IMR-90 (cell line): ENCODE data around the gene SYDE2. TPM values are rescaled to one million over a fixed set of nuclear protein-coding genes. Genes with fewer than 3 reads are reported as not detected.

Experiments used
- ATAC-seq: fragments of 200-7000 bp; cut with Tn5 transposase; 2 replicates; pipeline ENCODE4 v1.9.1; 2020; ENCODE audit warnings: low read depth, mild to moderate bottlenecking, moderate library complexity
- BruUV-seq: library from RNA; stranded (reverse); fragments of 400-500 nt; replicated peaks from 2 replicates; lab custom pipeline; 2021; lab: Mats Ljungman, UMichigan
- CTCF ChIA-PET: fragments of 300-600 bp; formaldehyde crosslinking; extraction: SDS; loops from one replicate; lab custom pipeline; 2021; ENCODE audit warnings: antibody characterized with exemption; lab: Yijun Ruan, JAX
- POLR2A ChIA-PET: fragments of 300-600 bp; sonication (Branson Sonifier 250); formaldehyde crosslinking; loops from one replicate; lab custom pipeline; 2022; ENCODE audit warnings: antibody characterized with exemption; ENCODE audit not compliant: unreplicated experiment; lab: Charles Lee
- DNase-seq: peaks from one replicate; pipeline ENCODE4 v3.0.0; 2013
- H2AFZ ChIP-seq: replicated peaks from 2 replicates; pipeline ENCODE3; 2013; ENCODE audit warnings: low read length, mild to moderate bottlenecking; ENCODE audit not compliant: poor library complexity
- H2AK5ac ChIP-seq: 2 replicates; pipeline ENCODE4 v1.6.1; 2013; ENCODE audit warnings: low read depth, low read length, inconsistent platforms
- H2AK9ac ChIP-seq: replicated peaks from 2 replicates; pipeline ENCODE3; 2013; ENCODE audit warnings: mild to moderate bottlenecking, low read depth, low read length, moderate library complexity; ENCODE audit not compliant: poor library complexity
- H2BK120ac ChIP-seq: 2 replicates; pipeline ENCODE4 v1.6.1; 2013; ENCODE audit warnings: low read depth, low read length, inconsistent platforms
- H2BK15ac ChIP-seq: 3 replicates; pipeline ENCODE4 v1.6.1; 2013; ENCODE audit warnings: low read depth, low read length, inconsistent platforms
- H2BK20ac ChIP-seq: 2 replicates; pipeline ENCODE4 v1.6.1; 2013; ENCODE audit warnings: low read depth, mild to moderate bottlenecking, inconsistent platforms, low read length, moderate library complexity
- H2BK5ac ChIP-seq: 2 replicates; pipeline ENCODE4 v1.6.1; 2013; ENCODE audit warnings: mild to moderate bottlenecking, low read depth, low read length, inconsistent platforms; ENCODE audit not compliant: poor library complexity, severe bottlenecking
- H3K14ac ChIP-seq: replicated peaks from 2 replicates; pipeline ENCODE4 v1.6.1; 2013; ENCODE audit warnings: low read depth, low read length, inconsistent platforms
- H3K18ac ChIP-seq: 2 replicates; pipeline ENCODE4 v1.6.1; 2013; ENCODE audit warnings: low read depth, low read length, control low read depth
- H3K23ac ChIP-seq: 2 replicates; pipeline ENCODE4 v1.6.1; 2013; ENCODE audit warnings: low read depth, low read length, inconsistent platforms
- H3K27ac ChIP-seq: 2 replicates; pipeline ENCODE4 v1.5.1; 2013; ENCODE audit warnings: mild to moderate bottlenecking, control low read depth, low read length; ENCODE audit not compliant: insufficient read depth
- H3K27me3 ChIP-seq: 2 replicates; pipeline ENCODE4 v1.6.1; 2013; ENCODE audit warnings: low read length; ENCODE audit not compliant: control insufficient read depth, insufficient read depth
- H3K36me3 ChIP-seq: 2 replicates; pipeline ENCODE4 v1.6.1; 2013; ENCODE audit warnings: low read length, mixed read lengths; ENCODE audit not compliant: control insufficient read depth, insufficient read depth
- H3K4ac ChIP-seq: 2 replicates; pipeline ENCODE4 v1.6.1; 2013; ENCODE audit warnings: low read depth, low read length, inconsistent platforms
- H3K4me1 ChIP-seq: 2 replicates; pipeline ENCODE4 v1.6.1; 2013; ENCODE audit warnings: low read length, mixed read lengths; ENCODE audit not compliant: control insufficient read depth, insufficient read depth
- H3K4me2 ChIP-seq: 2 replicates; pipeline ENCODE4 v1.6.1; 2013; ENCODE audit warnings: low read depth, mild to moderate bottlenecking, control low read depth, low read length, moderate library complexity
- H3K4me3 ChIP-seq: 2 replicates; pipeline ENCODE4 v1.5.1; 2013; ENCODE audit warnings: low read depth, mild to moderate bottlenecking, control low read depth, low read length, moderate library complexity; ENCODE audit not compliant: insufficient read depth
- H3K56ac ChIP-seq: 2 replicates; pipeline ENCODE4 v1.6.1; 2013; ENCODE audit warnings: low read length, inconsistent platforms; ENCODE audit not compliant: insufficient read depth; ENCODE audit errors: extremely low read depth
- H3K79me1 ChIP-seq, 2 experiments: 2 replicates each; pipeline ENCODE4 v1.6.1; 2013; ENCODE audit warnings: low read length in 2 of 2, inconsistent platforms in 1 of 2, low read depth in 1 of 2
- H3K9ac ChIP-seq: 2 replicates; pipeline ENCODE4 v1.6.1; 2013; ENCODE audit warnings: low read depth, low read length, control low read depth
- H3K9me1 ChIP-seq: 2 replicates; pipeline ENCODE4 v1.6.1; 2013; ENCODE audit warnings: low read length, inconsistent platforms; ENCODE audit not compliant: insufficient read depth
- H3K9me3 ChIP-seq: 2 replicates; pipeline ENCODE4 v1.6.1; 2013; ENCODE audit warnings: low read length; ENCODE audit not compliant: control insufficient read depth, insufficient read depth
- H4K20me1 ChIP-seq: 2 replicates; pipeline ENCODE4 v1.6.1; 2013; ENCODE audit warnings: low read length, inconsistent platforms; ENCODE audit not compliant: insufficient read depth
- H4K5ac ChIP-seq: 2 replicates; pipeline ENCODE4 v1.6.1; 2013; ENCODE audit warnings: mild to moderate bottlenecking, low read depth, low read length, control low read depth
- H4K8ac ChIP-seq, 2 experiments: 2 replicates each; pipeline ENCODE4 v1.6.1; 2013; ENCODE audit warnings: low read depth in 2 of 2, low read length in 2 of 2, control low read depth in 1 of 2, inconsistent platforms in 1 of 2
- H4K91ac ChIP-seq: 2 replicates; pipeline ENCODE4 v1.6.1; 2013; ENCODE audit warnings: low read depth, low read length, inconsistent platforms; ENCODE audit not compliant: insufficient read depth
- BHLHE40 ChIP-seq: fragments of 150-350 bp; IDR thresholded peaks from 2 replicates; pipeline ENCODE4 v1.6.1; 2016; ENCODE audit warnings: mild to moderate bottlenecking, low read depth, low read length
- CHD1 ChIP-seq: IDR thresholded peaks from 2 replicates; pipeline ENCODE4 v1.6.1; 2012; ENCODE audit warnings: low read depth, low read length, improper control_type of control experiment
- CTCF ChIP-seq: conservative IDR thresholded peaks from 2 replicates; pipeline ENCODE4 v1.5.1; 2012; ENCODE audit warnings: mild to moderate bottlenecking, low read depth, low read length, improper control_type of control experiment
- ELK1 ChIP-seq: fragments of 150-350 bp; IDR thresholded peaks from 2 replicates; pipeline ENCODE4 v1.6.1; 2016; ENCODE audit warnings: low read depth, mild to moderate bottlenecking, low read length, moderate library complexity, borderline replicate concordance
- FOS ChIP-seq: fragments of 150-350 bp; IDR thresholded peaks from 2 replicates; pipeline ENCODE4 v1.6.1; 2016; ENCODE audit warnings: low read depth, low read length
- MAZ ChIP-seq: IDR thresholded peaks from 2 replicates; pipeline ENCODE4 v1.6.1; 2012; ENCODE audit warnings: low read depth, mild to moderate bottlenecking, low read length, improper control_type of control experiment, moderate library complexity, borderline replicate concordance
- MXI1 ChIP-seq: IDR thresholded peaks from 2 replicates; pipeline ENCODE4 v1.6.1; 2012; ENCODE audit warnings: low read depth, mild to moderate bottlenecking, low read length, moderate library complexity, borderline replicate concordance
- POLR2A ChIP-seq: IDR thresholded peaks from 2 replicates; pipeline ENCODE4 v1.6.1; 2012; ENCODE audit warnings: mild to moderate bottlenecking, low read depth, low read length
- RAD21 ChIP-seq: IDR thresholded peaks from 2 replicates; pipeline ENCODE4 v1.6.1; 2012; ENCODE audit warnings: low read length, improper control_type of control experiment
- RCOR1 ChIP-seq: IDR thresholded peaks from 2 replicates; pipeline ENCODE4 v1.6.1; 2012; ENCODE audit warnings: mild to moderate bottlenecking, low read length, improper control_type of control experiment; ENCODE audit not compliant: insufficient replicate concordance
- RFX5 ChIP-seq: IDR thresholded peaks from 2 replicates; pipeline ENCODE4 v1.8.0; 2012; ENCODE audit warnings: low read depth, mild to moderate bottlenecking, low read length, moderate library complexity
- USF2 ChIP-seq: fragments of 150-350 bp; IDR thresholded peaks from 2 replicates; pipeline ENCODE4 v1.6.1; 2017; ENCODE audit warnings: mild to moderate bottlenecking, antibody characterized with exemption, low read length, low read depth
- WGBS, 2 experiments: methylation state at CpG; one replicate each; pipeline versions ENCODE4 v1.1.5 to v1.1.7; 2013; ENCODE audit warnings: missing lambda C conversion rate in 2 of 2; ENCODE audit not compliant: insufficient read length in 1 of 2; ENCODE audit errors: extremely low coverage in 2 of 2; 5-methylcytosine and 5-hydroxymethylcytosine counted together
- dilution Hi-C: fragments of 300-500 bp; cut with HindIII; formaldehyde crosslinking; loops from one replicate; pipeline ENCODE4 v1.14.3; 2018; ENCODE audit warnings: low sequenced_read_pairs; ENCODE audit not compliant: unreplicated experiment
- in situ Hi-C: fragments of 300-500 bp; cut with MboI; formaldehyde crosslinking; loops from 3 replicates; pipeline ENCODE4 v1.14.3; 2019; ENCODE audit warnings: low sequenced_read_pairs, inconsistent platforms, mixed read lengths
- intact Hi-C: fragments of 100-400 bp; cut with micrococcal nuclease; formaldehyde crosslinking; loops from 2 replicates; pipeline ENCODE4 v1.10.0; 2022
- polyA plus RNA-seq, 3 experiments: library from polyadenylated mRNA; depleted of rRNA; stranded (reverse); fragments of >200 nt; gene quantifications; 2 replicates each; pipeline ENCODE4 v1.2.3, GENCODE V29; 2012; ENCODE audit warnings: low replicate concordance in 1 of 3
- total RNA-seq: library from RNA; depleted of rRNA; stranded (reverse); fragments of >200 nt; gene quantifications from 2 replicates; pipeline ENCODE4 v1.2.3, GENCODE V29; 2012

The SYDE2 gene
- total and polyA plus RNA-seq, 2 of the 4 experiments (the other 2 are of a cell fraction) = 1.8 to 10.0 TPM

GRCh38 chr1:85224734-85225623 lies 24.2 kb upstream of the SYDE2 start:
- no peak overlapping the region for H3K4me3 ChIP-seq
- H4K5ac ChIP-seq = peak overlapping the region; percentile 81
- dilution Hi-C loops (no loop called here), in situ Hi-C loops (no loop called here), intact Hi-C loops (no loop called here)
- BruUV-seq = no TSS peak
- ATAC-seq (peak; percentile 30), DNase-seq (peak; percentile 48)
- H3K18ac ChIP-seq = peak overlapping the region; percentile 85
- 0 out of 3 replicates have a peak overlapping the region, but pooled peaks have one; percentile 23 for H2BK15ac ChIP-seq
- no CpG with 5 or more reads among the region's 3 CpGs for WGBS, 2 experiments
- peak overlapping the region; percentile 57; the same call in 1 of the 2 replicates for H4K91ac ChIP-seq
- H2BK5ac ChIP-seq = peak overlapping the region; percentile 63
- TF ChIP-seq FOS (no peak), ELK1 (no peak), BHLHE40 (no peak), RAD21 (no peak), CHD1 (no peak), USF2 (no peak), RFX5 (no peak), POLR2A (no peak), CTCF (no peak), RCOR1 (no peak), MAZ (no peak), MXI1 (no peak)
- POLR2A ChIA-PET = interaction anchor here (0.5 kb wide), 1 partner anchor 252 kb away, joined by 3 read pairs; no protein-coding TSS in a partner anchor
- H3K4ac ChIP-seq = peak overlapping the region; percentile 17; the same call in 1 of the 2 replicates
- H3K27ac ChIP-seq = peak overlapping the region; percentile 46; the same call in 1 of the 2 replicates
- no peak overlapping the region; the same call in 1 of the 2 replicates for H3K14ac ChIP-seq
- no peaks in the 10 kb centered on the region for H3K27me3 ChIP-seq
- H3K4me1 ChIP-seq = peaks cover 18% of the 10 kb centered on the region
- no peak overlapping the region for H3K23ac ChIP-seq
- no peak overlapping the region; a peak in 1 of 4 replicates for H4K8ac ChIP-seq
- H4K20me1 ChIP-seq = no peaks in the 10 kb centered on the region
- peaks cover 2% of the 10 kb centered on the region; the same call in 1 of the 2 replicates for H3K9me3 ChIP-seq
- no peak overlapping the region for H2AFZ ChIP-seq
- H3K4me2 ChIP-seq = peak overlapping the region; percentile 65
- H2BK120ac ChIP-seq = peak overlapping the region; percentile 59
- no peak overlapping the region for H3K56ac ChIP-seq
- peaks cover 10% of the 10 kb centered on the region for H3K9me1 ChIP-seq
- 0 out of 2 replicates have a peak overlapping the region, but pooled peaks have one; percentile 40 for H2AK5ac ChIP-seq
- no peak overlapping the region for H2AK9ac ChIP-seq
- no peak overlapping the region for H3K9ac ChIP-seq
- CTCF ChIA-PET = interaction anchor here (0.8 to 1.3 kb wide), 4 partner anchors 12 to 115 kb away, joined by 3 read pairs; no protein-coding TSS in a partner anchor
- no peaks in the 10 kb centered on the region for H3K36me3 ChIP-seq
- H3K79me1 ChIP-seq = no peaks in the 10 kb centered on the region
- H2BK20ac ChIP-seq = peak overlapping the region; percentile 46
